GM21515 (cell line): ENCODE measurements around the gene CRBN.

Experiments
- ATAC-seq: cut with Tn5 transposase; IDR thresholded peaks from one replicate; pipeline ENCODE4 v1.9.1; 2021; ENCODE audit not compliant: unreplicated experiment

Gene CRBN

DNA sequence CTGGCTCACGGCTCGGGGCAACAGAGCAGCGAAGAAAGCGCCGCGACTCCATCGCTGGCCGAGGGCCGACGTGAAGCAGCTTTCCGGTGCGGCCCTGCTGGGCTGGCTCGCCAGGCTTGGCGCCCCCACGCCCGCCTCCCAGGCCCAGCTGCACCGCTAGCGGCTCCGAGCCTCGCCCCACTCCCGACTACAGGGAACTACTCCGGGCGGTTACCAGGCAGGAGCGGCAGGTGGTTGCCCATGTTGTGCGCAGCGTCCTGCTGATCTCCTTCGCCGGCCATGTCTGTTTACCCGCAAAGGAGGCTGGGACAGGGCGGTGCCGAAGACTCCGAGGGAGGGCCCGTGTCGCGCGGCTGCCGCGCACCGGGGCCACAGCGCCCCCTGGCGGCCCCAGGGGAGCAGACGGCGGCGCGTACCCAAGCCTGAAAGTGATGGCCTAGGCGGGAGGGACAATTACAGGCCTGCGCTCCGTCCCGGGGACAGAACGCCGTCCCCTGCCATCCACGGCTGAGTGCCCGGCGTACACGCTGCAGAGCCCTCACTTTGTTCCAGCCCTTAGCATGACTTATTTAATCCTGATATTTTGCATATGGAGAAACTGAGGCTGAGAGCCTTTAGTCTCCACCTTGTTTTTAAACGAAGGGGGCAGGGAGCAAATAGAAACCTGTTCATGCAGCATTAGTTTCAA is at the start of gene CRBN:
CRBN (minus strand) TSS at position 285 of the 688 bp plus-strand sequence; CDS start at position 281, 4 bp downstream.
- ATAC-seq = peak; percentile 99

DNA sequence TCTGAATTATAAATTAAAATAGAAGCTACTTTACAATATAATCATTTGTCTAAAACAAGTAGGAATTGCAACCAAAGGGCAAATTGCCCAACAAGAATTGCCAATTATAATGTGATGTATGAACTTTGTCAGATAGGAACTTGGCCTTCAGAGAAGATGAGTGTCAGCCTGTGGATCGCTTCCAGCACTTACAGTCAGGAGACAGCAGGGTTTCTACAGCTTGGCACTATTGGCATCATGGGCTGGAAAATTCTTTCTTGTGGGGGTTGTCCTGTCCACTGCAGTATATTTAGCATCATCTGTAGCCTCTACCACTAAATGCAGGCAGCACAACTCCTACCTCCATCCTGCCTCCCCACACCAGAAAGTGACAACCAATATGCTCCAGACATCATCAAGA is 48.1 kb upstream of the CRBN start:
- no peak for ATAC-seq

DNA sequence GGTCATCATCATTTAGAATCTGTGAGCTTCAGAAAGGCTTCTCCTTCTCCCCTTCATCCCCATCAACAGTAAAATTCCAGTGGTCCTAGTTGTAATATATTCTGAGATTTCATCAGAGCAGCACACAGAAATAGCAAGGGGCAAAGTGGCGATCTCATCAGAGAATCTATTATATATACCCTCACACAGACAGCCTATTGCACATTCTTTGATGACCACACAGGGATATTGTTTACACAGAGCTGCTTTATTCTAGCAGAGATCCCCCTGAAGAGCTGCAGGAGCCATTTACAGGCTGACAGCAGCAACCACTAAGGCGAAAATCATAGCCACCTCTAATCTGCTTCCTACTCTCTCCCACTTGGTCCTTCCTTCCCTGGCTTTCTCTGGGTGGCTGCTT is 42.0 kb upstream of the CRBN start:
- ATAC-seq = no peak

DNA sequence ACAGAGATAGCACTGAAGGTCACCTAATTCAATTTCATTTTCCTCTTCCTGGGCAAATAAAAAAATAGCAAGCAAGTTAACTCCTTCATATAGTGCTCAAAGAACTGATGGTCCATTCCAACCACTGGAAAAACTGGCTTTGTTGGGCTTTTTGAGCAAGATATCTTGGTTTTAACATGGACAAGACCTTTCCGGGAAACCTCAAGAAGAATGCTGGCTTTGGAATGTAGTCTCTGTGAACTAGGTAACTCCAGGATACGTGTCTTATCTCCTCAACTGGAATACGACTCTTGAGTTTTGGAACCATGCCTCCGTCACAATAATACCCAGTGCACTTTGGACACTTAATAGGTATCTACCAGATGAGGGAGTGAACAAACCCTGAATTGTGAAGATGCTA is 36.9 kb upstream of the CRBN start:
- no peak for ATAC-seq

DNA sequence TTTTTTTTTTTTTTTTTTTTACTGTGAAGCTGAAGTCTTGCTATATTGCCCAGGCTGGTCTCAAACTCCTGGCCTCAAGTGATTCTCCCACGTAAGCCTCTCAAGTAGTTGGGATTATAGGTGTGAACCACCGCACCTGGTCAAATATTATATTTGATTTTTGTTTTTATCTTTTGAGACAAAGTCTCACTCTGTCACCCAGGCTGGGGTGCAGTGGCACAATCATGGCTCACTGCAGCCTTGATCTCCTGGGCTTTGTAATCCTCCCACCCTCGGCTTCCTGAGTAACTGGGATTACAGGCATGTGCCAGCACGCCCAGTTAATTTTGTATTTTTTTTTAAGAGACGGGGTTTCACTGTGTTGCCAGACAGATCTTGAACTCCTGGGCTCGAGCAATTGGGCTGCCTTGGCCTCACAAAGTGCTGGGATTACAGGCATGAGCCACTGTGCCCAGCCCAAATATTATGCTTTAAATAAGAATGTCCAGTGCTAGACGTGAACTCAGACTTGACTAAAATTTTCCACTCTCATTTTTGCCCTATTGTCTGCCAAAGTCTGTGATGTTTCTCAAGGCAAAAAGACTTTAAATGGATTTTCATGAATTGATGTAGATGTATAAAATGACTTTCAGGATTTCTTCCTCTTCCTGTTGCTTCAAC is 33.4 kb upstream of the CRBN start:
- ATAC-seq = no peak

DNA sequence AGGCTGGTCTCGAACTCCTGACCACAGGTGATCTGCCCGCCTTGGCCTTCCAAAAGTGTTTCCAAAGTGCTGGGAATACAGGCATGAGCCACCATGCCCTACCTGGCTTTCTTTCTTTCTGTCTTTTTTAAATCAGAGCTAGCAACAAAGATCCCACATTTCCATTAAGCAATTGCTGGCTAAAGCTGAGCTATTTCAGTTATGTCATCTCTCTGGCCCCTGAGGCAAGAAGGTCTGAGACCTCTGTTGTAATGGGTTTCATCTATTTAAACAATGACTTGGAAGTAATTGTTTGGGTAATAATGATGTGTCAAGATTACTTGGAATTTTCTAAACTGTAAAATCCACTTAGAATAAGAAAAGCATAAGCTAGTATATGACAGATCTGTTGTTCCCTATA is 30.2 kb upstream of the CRBN start:
- no peak for ATAC-seq

DNA sequence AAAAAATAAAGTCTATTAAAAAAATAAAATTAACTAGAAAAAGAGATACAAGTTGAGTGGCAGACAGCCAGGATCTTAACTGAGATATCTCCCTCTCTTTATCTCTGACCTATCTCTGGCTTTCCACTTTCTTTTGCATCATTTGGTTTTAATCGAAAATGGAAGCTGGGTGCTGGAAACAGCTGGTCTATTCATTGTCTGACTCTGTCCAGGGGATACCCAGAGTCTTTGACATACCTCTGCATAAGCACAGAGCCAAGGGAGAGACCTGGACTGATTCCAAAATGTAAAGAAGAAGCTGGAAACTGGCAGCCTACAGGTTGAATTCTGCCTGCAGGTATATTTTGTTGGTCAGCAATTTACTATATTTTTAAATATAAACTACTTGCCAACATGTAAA is 29.6 kb upstream of the CRBN start:
- no peak for ATAC-seq

DNA sequence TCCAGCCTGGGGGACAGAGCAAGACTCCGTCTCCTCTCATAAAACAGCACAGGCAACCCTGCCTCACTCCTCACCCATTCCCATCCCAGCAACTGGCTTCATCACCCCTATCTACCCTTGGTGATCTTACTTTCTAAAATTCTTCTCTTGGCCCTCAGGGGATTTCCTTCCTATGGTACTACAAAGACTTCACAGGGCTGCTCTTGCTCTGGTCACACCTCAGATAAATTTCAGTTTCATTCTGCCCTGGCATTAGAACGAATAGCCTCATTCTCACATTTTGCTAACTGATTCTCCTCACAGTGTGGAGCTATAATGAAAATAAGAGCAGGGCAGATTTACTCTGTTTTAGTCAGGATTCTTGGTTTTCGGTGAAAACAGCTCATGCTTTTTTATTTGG is 22.1 kb upstream of the CRBN start:
- ATAC-seq = peak; percentile 88

DNA sequence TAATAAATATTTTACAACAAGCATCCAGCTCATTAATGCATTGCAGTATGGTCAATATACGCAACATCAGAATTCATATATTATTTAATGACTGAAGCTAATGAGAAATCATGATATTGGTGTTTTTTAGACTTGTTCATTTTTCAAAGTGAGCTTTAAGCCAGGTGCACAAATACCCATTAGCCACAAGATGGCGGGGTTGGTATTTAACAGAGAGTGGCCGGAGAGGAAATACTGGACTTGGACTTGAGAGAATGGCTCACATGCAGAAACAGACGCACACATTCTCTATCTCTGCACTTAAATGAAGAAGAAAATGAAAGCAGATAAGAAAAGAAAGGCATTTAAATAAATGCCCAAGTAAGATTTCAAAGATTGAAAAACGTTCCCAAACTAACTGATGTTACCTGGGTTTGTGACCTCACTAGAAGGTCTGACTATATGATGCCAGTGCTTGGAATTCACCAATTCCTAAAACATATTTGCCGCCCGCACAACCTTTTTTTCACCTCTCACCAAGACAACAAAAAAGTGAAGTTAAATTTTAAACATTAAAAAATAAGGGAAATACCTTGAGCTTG is 21.2 kb upstream of the CRBN start:
- peak; percentile 76 for ATAC-seq

DNA sequence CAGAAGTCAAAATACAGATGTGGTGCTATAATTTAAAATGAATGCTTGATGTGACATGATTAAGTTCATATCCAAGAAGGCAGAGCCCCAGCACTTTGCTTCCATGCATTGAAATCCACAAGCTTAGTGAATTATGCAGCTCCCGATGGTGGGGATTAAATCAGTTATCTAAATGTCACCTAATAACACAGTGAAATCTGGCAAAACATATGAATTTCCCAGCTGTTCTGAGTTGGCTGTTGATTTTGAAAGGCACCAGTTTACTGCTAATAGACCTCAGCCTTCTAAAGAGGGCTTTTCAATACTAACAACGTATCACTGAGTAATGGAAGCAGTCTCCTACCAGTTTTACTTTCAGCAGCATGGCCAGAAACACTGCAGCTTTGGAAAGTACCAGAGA is 19.8 kb upstream of the CRBN start:
- no peak for ATAC-seq

DNA sequence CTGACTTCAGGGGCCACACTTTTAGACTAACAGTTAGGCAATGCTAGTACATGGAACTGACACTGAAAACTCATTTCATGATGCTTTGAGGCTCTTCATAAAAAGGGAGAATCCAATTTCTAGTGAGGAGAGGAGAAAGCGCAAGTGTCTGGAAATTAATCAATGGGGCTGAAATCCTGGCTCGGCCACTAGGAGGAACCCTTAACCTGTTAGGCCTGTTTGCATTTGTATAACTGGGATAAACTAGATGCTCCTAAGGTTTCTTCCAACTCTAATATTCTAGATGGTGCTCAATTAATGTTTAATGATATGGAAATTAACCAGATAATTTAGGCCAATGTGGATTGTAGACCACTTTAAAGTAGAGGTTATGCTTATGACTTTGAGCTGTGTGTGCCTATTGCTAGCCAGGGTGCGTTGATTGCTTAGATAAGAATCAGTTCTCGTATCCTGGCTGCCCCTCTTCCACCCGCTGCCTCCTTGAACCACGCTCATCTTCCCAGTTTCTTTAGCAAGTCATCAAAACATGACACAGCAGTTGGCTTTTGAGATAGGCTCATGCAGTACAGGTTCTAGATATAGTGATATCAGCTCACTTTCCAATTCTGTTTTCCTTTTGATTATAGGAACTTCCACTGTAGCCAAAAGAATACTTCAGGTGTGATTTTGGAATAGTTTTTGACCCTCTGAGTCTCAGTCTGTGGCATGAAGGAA is 16.8 kb upstream of the CRBN start:
- no peak for ATAC-seq

DNA sequence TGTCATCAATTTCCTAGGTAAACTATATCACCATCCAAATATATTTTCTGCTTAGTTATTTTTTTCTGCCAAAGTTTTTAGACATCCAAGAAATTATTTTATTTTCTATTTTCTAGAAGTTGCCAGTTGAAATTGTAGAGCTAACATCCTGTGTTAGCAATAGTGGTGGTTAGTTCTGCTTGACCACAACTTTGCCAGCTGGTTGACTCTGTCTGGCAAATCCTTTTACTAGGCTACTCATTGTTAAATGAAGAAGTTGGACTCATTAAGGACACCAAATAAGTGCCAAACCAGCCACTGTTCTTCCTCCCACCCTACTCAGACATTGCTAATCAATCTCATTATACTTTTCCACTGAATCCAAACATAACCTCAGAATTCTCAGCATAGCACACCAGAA is 15.4 kb upstream of the CRBN start:
- ATAC-seq = no peak

DNA sequence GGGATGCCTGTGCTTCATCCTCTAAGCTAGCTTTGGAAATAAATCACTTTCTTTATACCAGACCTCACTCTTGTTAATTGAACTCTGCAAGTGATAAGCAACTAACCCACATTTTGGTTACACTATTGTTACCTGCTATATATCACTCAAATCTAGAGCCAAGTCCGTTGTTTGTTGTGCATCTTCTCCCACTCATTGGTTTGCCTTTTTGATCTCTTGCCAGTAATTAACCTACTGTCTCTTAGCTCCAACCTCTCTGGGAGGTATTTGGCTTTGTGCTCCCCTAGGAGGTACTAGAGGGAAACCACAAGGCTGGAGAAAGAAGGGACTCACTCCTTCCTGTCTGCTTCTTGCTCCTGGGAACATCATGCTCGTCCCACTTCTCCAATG is 12.8 kb upstream of the CRBN start:
- no peak for ATAC-seq

DNA sequence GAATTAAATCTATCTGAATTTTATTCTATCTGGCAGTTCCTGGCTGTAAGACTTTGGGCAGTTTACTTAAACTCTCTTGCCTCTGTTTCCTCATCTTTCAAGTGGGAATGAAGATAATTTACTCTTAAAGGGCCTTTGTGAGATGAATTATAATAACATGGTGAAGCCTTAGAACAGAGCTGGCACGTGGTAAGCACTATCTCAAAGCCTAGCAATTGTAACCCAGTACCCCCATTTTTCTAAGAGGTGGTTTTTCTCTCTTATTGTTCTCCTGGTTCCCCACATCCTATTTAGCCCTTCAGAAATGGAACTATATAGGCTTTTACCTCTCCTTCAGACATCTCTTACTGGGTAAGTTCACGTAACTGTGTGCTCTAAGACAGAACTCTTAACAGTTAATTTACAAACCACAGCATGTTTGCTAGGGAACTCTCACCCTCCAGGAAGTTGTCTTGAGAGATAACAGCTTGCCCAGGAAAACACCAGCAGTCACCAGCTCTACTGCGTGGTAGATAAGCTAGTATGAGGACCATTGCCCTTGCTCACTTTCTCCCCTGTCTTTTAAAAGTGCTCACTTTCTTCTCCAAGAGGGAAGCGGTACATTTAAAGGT is 12.3 kb upstream of the CRBN start:
- ATAC-seq = no peak

DNA sequence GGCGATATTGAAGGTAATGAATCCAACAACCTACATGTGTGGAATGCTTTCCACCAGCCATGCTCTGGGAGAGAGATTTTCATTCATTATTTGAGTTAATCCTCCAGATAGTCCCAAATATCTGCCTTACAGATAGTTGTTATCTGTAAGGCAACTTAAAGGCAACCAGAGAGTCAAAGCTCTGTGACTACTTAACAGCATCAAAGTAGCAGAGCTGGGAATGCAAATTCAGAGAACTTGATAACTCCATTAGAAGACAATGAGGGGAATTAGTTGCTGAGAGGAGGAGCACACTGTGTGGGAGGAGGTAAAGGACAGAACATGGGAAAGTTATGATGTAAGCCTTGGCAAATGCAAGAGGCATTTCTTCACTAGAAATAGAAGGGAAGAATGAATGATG is 10.5 kb upstream of the CRBN start:
- no peak for ATAC-seq

DNA sequence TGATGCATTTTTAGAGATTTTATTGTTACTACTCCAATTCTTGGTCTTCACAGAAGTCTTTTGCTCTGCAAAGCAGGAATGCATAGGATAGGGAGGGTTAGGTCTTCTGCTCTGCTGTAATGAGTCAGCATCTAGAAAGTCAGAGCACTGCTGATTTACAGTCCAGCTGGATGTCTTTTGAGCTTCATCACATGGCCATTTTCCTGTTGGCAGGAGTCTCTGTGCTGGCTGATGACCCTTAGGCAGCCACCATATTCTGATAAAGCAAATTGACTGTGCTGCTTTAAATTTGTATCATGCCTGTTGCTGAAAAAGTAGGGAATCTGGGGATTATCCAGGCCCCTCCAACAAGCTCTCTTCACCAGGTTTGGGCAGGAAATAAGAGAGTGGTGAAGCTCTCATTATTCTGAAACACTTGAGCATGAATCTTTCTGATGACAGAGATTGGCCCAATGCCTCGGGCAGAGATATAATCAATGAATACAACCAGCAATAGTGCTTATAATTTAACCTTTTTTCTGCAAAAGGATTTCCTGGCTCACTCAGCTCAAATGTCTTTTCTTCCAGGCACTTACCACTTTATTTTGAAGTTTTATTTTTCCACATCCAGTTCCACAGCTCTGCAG is 9.7 kb upstream of the CRBN start:
- no peak for ATAC-seq

DNA sequence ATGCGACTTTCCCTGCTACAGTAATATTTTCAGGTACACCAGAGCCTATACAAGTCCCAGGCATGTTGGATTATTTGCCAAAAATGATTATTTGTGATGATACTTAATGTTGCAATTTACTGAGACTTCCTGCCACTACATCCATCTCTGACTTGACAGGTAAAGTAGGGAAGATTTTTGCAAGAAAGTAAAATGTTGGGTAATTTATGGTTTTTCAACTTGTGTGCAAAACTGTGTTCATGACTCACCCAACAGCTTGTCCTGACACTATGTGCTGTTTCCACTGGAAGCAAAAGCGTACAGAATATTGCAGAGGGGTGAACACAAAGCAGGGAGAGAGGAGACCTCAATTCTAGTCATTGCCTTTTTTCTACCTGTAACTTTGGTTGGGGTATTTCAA is 5.4 kb upstream of the CRBN start:
- ATAC-seq = no peak

DNA sequence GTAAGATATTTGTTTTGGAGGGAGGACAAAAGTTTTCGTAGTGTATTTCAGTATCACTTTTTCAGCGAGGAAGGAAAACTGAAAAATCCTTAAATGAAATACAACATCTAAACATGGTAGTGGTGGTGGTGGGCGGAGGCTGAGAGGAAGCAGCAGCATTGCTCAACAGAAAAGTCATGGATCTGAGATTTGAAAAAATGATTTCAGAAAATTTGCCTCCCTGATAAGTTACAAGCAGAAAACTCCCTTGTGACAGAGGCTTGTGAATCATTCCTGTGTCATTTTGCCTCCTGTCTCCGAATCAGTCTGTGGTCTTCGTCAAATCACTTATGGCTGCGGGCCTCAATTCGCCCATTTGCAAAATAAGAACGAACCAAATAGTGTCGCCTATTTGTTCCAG is 965 bp upstream of the CRBN start:
- no peak for ATAC-seq

DNA sequence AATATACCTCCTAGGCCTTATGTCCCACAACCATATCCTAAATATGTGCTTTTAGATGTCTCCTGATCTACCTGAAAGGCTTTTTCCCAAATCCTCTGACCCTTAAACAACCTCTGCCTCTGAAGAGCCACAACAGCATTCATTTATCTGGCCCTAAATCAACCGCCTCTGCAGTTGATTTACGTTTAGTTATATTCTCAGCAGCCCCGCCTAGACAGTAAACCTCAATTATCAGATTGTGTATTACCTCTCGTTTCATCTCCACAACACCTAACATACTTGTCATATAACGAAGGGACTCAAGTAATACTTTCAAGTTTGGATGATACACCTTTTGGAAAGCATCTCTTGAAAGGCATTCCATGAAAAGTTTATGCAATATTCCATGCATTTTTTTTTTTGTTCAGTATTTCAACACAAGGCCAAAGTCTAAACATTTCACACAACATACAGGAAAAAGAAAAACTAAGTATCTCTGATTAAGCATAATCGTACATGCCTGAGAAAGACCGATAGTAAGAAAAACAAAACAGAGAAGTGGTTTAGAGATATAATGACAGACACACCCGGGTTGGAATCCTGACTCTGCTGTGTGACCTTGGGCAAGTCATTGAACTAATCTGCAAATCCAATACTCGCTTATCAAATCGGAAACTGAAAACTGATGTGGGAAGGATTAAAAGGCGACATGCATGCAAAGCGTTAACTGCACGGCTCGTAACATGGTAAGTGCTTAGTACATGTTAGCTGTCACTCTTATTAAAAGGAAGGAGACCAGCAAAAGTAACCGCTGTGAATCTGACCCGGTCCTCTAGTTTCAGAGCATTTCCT is 778 bp downstream of the CRBN start:
- ATAC-seq = no peak

DNA sequence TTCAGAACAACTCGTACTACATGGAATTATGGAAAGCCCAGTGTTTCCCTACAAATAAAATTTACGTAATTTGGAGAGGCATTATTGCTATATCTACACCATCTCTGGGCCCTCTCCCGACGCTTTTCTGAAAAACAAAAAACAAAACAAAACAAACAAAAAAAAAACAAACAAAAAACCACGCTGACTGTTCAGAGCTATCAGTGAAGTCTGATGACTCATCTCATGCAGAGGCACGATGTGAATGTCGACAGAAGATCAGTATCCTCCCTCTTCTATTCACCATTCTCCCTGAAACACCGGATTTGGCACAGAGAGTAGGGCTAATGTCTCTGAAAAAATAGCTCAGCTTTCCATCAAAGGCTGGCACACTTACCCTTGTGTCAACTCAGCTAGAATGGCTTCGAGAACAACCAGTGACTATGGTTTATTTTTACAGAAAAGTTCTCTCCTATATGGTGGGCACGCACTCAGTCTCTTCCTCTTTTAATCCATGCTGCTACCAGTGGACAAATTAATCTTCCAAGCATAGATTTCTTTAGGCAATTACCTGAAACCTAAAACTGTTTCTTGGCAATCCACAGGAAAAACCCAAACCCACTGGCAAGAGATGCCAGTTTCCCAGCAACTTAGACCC is 1.5 kb downstream of the CRBN start:
- no peak for ATAC-seq
